D721Med (cell line): ENCODE results near the gene USB1.

Experiments
- DNase-seq: peaks from one replicate; pipeline ENCODE4 v3.0.0; 2011; ENCODE audit warnings: low spot score; ENCODE audit not compliant: insufficient read length
- FAIRE-seq: peaks from 2 replicates; lab custom pipeline; 2011; peaks lifted over from hg19 to GRCh38; lab: Jason Lieb, UNC
- CTCF ChIP-seq: IDR thresholded peaks from 2 replicates; pipeline ENCODE4 v1.5.1; 2012; ENCODE audit warnings: mild to moderate bottlenecking, control low read depth; ENCODE audit not compliant: insufficient read depth; ENCODE audit errors: missing control alignments

Gene USB1

GRCh38 chr16:58009856-58010416 lies 8.7 kb downstream of the USB1 start:
- DNase-seq (no peak), FAIRE-seq (no peak)
- TF ChIP-seq CTCF, result no peak

- FAIRE-seq (no peak), DNase-seq (no peak)
- TF ChIP-seq CTCF, result no peak
Observed at GRCh38 chr16:58010886-58011285, 9.7 kb downstream of the USB1 start.

- FAIRE-seq (no peak), DNase-seq (no peak)
- TF ChIP-seq CTCF, result no peak
Observed at GRCh38 chr16:58011652-58012051, 10.4 kb downstream of the USB1 start.

- FAIRE-seq, result no peak
- no peak for DNase-seq
- no peak for TF ChIP-seq CTCF
Observed at GRCh38 chr16:58012481-58012880, 11.3 kb downstream of the USB1 start.

- TF ChIP-seq CTCF, result no peak
- no peak for DNase-seq
- no peak for FAIRE-seq
Observed at GRCh38 chr16:58013201-58013956, 12.2 kb downstream of the USB1 start.

GRCh38 chr16:58016840-58017446 lies 15.7 kb downstream of the USB1 start:
- TF ChIP-seq CTCF, result no peak
- DNase-seq, result no peak
- FAIRE-seq, result no peak

- FAIRE-seq (no peak), DNase-seq (no peak)
- TF ChIP-seq CTCF, result peak; percentile 11
Observed at GRCh38 chr16:58018803-58019202, 17.6 kb downstream of the USB1 start.
